GM12878 (cell line): ENCODE results near the gene DUSP22. TPM values are rescaled to one million over a fixed set of nuclear protein-coding genes. Genes with fewer than 3 reads are reported as not detected.

ENCODE experiments used
- ATF3 ChIP-seq: IDR thresholded peaks from 2 replicates; pipeline ENCODE4 v1.6.1; 2011; ENCODE audit warnings: low read depth, mild to moderate bottlenecking, low read length, moderate library complexity, borderline replicate concordance; ENCODE audit errors: extremely low read depth
- ATF7 ChIP-seq: fragments of 450-650 bp; IDR thresholded peaks from 2 replicates; pipeline ENCODE4 v1.6.1; 2016; ENCODE audit warnings: low read depth, mild to moderate bottlenecking
- BACH1 ChIP-seq: fragments of 450-650 bp; IDR thresholded peaks from 2 replicates; pipeline ENCODE4 v1.6.1; 2017; ENCODE audit warnings: mild to moderate bottlenecking, borderline replicate concordance
- CHD2 ChIP-seq: IDR thresholded peaks from 2 replicates; pipeline ENCODE4 v1.6.1; 2011; ENCODE audit warnings: low read depth, low read length, improper control_type of control experiment, borderline replicate concordance
- LARP7 ChIP-seq: fragments of 450-650 bp; IDR thresholded peaks from 2 replicates; pipeline ENCODE4 v1.6.1; 2017; ENCODE audit warnings: mild to moderate bottlenecking
- MEF2B ChIP-seq: fragments of 450-650 bp; IDR thresholded peaks from 2 replicates; pipeline ENCODE4 v1.6.1; 2018; ENCODE audit warnings: mild to moderate bottlenecking, moderate library complexity; ENCODE audit not compliant: partially characterized antibody, poor library complexity, severe bottlenecking
- MTA2 ChIP-seq: fragments of 450-650 bp; IDR thresholded peaks from 2 replicates; pipeline ENCODE4 v1.6.1; 2016; ENCODE audit warnings: low read depth, mild to moderate bottlenecking, moderate library complexity
- MTA3 ChIP-seq: IDR thresholded peaks from 2 replicates; pipeline ENCODE4 v1.6.1; 2012; ENCODE audit warnings: low read length, inconsistent platforms, borderline replicate concordance
- MYC ChIP-seq: IDR thresholded peaks from 2 replicates; pipeline ENCODE4 v1.6.1; 2011; ENCODE audit warnings: mild to moderate bottlenecking, low read length, moderate library complexity, inconsistent platforms; ENCODE audit not compliant: insufficient read depth, insufficient replicate concordance, insufficient read length, severe bottlenecking
- POLR2AphosphoS5 ChIP-seq: IDR thresholded peaks from 2 replicates; pipeline ENCODE4 v1.6.1; 2011; ENCODE audit warnings: mild to moderate bottlenecking, low read length, inconsistent platforms
- SIX5 ChIP-seq: IDR thresholded peaks from 2 replicates; pipeline ENCODE4 v1.6.1; 2011; ENCODE audit warnings: mild to moderate bottlenecking, low read depth, low read length, moderate library complexity; ENCODE audit not compliant: severe bottlenecking
- WRNIP1 ChIP-seq: IDR thresholded peaks from 2 replicates; pipeline ENCODE4 v1.6.1; 2011; ENCODE audit warnings: low read depth, low read length, improper control_type of control experiment, borderline replicate concordance
- ZNF274 ChIP-seq: IDR thresholded peaks from one replicate; pipeline ENCODE4 v1.8.0; 2011; ENCODE audit not compliant: insufficient read length, insufficient read depth
- ZNF384 ChIP-seq: IDR thresholded peaks from 2 replicates; pipeline ENCODE4 v1.6.1; 2012; ENCODE audit warnings: low read depth, mild to moderate bottlenecking, low read length, improper control_type of control experiment, borderline replicate concordance
- polyA plus RNA-seq, 11 experiments: library from polyadenylated mRNA; depleted of rRNA in 4 of 11; unstranded in 6 of 11; stranded (reverse) in 5 of 11; fragments of >200 nt; fragmentation: Nextera tagmentation in 4 of 11; fragmentation: Illumina TruSeq in 1 of 11; extraction: Ambion mirVana in 4 of 11; extraction: Trizol in 1 of 11; gene quantifications; 1 replicate in 1 of 11; 2 replicates in 10 of 11; pipeline versions ENCODE4 v1.2.1 to v1.2.3, GENCODE V29; 2011 to 2016; ENCODE audit warnings: inconsistent platforms in 2 of 11, missing spikeins in 2 of 11, low read depth in 1 of 11
- total RNA-seq, 4 experiments: library from RNA; depleted of rRNA in 3 of 4; stranded (reverse); fragments of >200 nt in 3 of 4; fragmentation: Illumina TruSeq in 1 of 4; extraction: Trizol in 1 of 4; gene quantifications; 2 replicates each; pipeline versions ENCODE4 v1.2.1 to v1.2.3, GENCODE V29; 2013 to 2021
- TF ChIP-seq, protein P1 (sequence below): IDR thresholded peaks from 2 replicates; pipeline ENCODE4 v1.6.1; 2012; ENCODE audit warnings: mild to moderate bottlenecking, low read depth, low read length
- TF ChIP-seq, protein P2 (sequence below): fragments of 450-650 bp; IDR thresholded peaks from 2 replicates; pipeline ENCODE4 v1.6.1; 2018; ENCODE audit warnings: mild to moderate bottlenecking, low read depth, moderate library complexity; ENCODE audit not compliant: partially characterized antibody
- TF ChIP-seq, protein P3 (sequence below): fragments of 450-650 bp; IDR thresholded peaks from 2 replicates; pipeline ENCODE4 v1.6.1; 2016; ENCODE audit warnings: mild to moderate bottlenecking, moderate library complexity, borderline replicate concordance

DUSP22 gene
- total and polyA plus RNA-seq, 10 of the 15 experiments (the other 5 are each of a cell fraction or from before 2014, with no cell fraction given) = 78.9 to 156 (median 107) TPM

DNA sequence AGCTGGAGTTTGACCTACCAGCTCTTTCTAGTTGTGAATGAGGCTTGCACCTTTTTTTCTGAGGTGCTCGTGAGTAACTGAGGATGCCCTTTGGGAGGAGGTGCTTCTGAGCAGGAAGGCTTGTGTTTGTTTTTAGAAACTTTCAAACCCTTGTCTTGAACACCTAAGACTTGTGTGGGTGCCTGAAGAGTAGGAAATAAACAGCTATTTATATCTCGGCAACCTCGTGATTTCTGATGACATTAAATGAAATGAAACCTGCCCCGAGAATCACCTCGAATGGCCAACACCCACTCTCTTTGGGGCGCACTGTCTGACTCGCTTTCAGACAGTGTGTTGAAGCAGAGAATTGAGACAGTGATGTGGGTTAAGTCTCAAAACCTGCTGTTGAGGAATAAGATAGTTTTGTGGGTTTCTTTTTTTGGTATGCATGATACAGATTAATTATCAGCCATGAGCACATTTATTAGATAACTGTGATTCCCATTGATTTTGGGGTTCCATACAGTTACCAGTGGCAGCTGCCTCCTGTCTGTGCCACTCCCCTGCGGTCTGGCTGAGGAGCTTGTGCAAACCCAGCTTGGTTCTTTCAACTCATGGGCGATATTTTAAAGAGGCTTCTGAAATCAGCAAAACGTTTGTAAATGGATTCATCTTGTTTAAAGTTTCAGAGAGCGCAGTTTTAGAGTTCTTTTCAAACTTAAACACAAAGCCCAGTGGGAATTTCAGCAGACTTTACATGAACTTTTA is 107.7 kb downstream of the DUSP22 start (continued):
- peak; percentile 99 for TF ChIP-seq POLR2AphosphoS5
- TF ChIP-seq, protein P1, sequence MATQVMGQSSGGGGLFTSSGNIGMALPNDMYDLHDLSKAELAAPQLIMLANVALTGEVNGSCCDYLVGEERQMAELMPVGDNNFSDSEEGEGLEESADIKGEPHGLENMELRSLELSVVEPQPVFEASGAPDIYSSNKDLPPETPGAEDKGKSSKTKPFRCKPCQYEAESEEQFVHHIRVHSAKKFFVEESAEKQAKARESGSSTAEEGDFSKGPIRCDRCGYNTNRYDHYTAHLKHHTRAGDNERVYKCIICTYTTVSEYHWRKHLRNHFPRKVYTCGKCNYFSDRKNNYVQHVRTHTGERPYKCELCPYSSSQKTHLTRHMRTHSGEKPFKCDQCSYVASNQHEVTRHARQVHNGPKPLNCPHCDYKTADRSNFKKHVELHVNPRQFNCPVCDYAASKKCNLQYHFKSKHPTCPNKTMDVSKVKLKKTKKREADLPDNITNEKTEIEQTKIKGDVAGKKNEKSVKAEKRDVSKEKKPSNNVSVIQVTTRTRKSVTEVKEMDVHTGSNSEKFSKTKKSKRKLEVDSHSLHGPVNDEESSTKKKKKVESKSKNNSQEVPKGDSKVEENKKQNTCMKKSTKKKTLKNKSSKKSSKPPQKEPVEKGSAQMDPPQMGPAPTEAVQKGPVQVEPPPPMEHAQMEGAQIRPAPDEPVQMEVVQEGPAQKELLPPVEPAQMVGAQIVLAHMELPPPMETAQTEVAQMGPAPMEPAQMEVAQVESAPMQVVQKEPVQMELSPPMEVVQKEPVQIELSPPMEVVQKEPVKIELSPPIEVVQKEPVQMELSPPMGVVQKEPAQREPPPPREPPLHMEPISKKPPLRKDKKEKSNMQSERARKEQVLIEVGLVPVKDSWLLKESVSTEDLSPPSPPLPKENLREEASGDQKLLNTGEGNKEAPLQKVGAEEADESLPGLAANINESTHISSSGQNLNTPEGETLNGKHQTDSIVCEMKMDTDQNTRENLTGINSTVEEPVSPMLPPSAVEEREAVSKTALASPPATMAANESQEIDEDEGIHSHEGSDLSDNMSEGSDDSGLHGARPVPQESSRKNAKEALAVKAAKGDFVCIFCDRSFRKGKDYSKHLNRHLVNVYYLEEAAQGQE = no peak
- no peak for TF ChIP-seq ATF3
- TF ChIP-seq MEF2B = peak; percentile 88
- TF ChIP-seq, protein P2, sequence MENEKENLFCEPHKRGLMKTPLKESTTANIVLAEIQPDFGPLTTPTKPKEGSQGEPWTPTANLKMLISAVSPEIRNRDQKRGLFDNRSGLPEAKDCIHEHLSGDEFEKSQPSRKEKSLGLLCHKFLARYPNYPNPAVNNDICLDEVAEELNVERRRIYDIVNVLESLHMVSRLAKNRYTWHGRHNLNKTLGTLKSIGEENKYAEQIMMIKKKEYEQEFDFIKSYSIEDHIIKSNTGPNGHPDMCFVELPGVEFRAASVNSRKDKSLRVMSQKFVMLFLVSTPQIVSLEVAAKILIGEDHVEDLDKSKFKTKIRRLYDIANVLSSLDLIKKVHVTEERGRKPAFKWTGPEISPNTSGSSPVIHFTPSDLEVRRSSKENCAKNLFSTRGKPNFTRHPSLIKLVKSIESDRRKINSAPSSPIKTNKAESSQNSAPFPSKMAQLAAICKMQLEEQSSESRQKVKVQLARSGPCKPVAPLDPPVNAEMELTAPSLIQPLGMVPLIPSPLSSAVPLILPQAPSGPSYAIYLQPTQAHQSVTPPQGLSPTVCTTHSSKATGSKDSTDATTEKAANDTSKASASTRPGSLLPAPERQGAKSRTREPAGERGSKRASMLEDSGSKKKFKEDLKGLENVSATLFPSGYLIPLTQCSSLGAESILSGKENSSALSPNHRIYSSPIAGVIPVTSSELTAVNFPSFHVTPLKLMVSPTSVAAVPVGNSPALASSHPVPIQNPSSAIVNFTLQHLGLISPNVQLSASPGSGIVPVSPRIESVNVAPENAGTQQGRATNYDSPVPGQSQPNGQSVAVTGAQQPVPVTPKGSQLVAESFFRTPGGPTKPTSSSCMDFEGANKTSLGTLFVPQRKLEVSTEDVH = peak; percentile 23
- peak; percentile 79 for TF ChIP-seq BACH1
- no peak for TF ChIP-seq SIX5
- TF ChIP-seq WRNIP1 = peak; percentile 80; the same call in 1 of the 2 replicates
- no peak for TF ChIP-seq MYC
- TF ChIP-seq LARP7 = no peak
- TF ChIP-seq ZNF274 = no peak
- peak; percentile 81 for TF ChIP-seq ATF7
- peak; percentile 62; the same call in 1 of the 2 replicates for TF ChIP-seq ZNF384
- TF ChIP-seq, protein P3, sequence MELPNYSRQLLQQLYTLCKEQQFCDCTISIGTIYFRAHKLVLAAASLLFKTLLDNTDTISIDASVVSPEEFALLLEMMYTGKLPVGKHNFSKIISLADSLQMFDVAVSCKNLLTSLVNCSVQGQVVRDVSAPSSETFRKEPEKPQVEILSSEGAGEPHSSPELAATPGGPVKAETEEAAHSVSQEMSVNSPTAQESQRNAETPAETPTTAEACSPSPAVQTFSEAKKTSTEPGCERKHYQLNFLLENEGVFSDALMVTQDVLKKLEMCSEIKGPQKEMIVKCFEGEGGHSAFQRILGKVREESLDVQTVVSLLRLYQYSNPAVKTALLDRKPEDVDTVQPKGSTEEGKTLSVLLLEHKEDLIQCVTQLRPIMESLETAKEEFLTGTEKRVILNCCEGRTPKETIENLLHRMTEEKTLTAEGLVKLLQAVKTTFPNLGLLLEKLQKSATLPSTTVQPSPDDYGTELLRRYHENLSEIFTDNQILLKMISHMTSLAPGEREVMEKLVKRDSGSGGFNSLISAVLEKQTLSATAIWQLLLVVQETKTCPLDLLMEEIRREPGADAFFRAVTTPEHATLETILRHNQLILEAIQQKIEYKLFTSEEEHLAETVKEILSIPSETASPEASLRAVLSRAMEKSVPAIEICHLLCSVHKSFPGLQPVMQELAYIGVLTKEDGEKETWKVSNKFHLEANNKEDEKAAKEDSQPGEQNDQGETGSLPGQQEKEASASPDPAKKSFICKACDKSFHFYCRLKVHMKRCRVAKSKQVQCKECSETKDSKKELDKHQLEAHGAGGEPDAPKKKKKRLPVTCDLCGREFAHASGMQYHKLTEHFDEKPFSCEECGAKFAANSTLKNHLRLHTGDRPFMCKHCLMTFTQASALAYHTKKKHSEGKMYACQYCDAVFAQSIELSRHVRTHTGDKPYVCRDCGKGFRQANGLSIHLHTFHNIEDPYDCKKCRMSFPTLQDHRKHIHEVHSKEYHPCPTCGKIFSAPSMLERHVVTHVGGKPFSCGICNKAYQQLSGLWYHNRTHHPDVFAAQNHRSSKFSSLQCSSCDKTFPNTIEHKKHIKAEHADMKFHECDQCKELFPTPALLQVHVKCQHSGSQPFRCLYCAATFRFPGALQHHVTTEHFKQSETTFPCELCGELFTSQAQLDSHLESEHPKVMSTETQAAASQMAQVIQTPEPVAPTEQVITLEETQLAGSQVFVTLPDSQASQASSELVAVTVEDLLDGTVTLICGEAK = no peak
- TF ChIP-seq MTA2 = peak; percentile 58
- TF ChIP-seq CHD2 = peak; percentile 68; the same call in 1 of the 2 replicates
- peak; percentile 68; the same call in 1 of the 2 replicates for TF ChIP-seq MTA3
